Testis (tissue), 2 donors: ENCODE results near the gene ZNF830.

Source experiments
- POLR2A ChIP-seq: fragments of 450-650 bp; IDR thresholded peaks from one replicate; pipeline ENCODE4 v1.6.1; 2017; ENCODE audit warnings: antibody characterized with exemption, mild to moderate bottlenecking, moderate library complexity
- TF ChIP-seq, protein P1 (sequence below), 3 experiments: fragments of 450-650 bp in 2 of 3; fragments of 200-600 bp in 1 of 3; sonication (generic) in 1 of 3; IDR thresholded peaks; one replicate each; pipeline ENCODE4 v1.5.1; 2016 to 2019; ENCODE audit warnings: antibody characterized with exemption in 3 of 3, mild to moderate bottlenecking in 2 of 3, moderate library complexity in 1 of 3

DNA sequence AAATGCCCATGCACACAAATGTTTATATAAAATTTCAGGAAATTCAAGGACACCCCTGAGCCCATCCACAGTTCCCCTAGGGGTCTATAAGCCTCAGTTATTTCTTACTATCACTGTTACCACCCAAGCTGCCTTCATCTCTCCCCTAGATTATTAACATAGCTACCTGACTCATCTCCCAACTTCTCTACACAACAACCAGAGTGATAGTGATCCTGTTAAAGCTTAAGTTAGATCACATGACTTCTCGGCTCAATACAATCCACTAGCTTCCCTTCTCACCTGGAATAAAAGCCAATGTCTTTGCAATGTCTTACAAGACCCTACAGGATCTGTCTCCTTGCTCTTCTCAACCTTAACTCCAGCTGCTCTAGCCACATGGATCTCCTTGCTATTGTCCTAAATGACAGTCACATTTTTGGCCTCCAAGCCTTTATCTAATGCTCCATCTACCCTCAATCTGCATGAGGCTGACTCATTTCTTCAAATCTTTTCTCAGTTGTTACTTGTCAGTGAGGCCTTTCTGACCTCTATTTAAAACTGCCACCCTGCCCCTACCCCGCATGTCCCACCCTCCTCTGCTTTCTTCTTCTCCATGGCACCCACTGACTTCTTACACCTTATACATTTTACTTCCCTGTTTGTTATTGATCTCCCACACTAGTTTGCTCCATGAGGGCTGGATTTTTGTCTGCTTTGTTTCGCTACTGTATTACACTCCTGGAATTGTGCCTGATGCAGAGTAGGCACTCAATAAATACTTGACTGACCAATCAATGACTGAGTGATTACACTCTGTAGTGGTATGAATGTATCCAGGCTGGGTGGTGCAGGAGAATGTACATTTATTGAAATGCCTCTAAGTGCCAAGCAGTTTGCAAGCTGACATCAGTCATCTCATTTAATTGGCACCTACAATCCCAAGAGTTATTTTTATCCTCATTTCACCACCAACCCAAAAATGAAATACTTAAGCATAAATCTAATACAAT, 13.8 kb downstream of the ZNF830 start:
- TF ChIP-seq, protein P1, sequence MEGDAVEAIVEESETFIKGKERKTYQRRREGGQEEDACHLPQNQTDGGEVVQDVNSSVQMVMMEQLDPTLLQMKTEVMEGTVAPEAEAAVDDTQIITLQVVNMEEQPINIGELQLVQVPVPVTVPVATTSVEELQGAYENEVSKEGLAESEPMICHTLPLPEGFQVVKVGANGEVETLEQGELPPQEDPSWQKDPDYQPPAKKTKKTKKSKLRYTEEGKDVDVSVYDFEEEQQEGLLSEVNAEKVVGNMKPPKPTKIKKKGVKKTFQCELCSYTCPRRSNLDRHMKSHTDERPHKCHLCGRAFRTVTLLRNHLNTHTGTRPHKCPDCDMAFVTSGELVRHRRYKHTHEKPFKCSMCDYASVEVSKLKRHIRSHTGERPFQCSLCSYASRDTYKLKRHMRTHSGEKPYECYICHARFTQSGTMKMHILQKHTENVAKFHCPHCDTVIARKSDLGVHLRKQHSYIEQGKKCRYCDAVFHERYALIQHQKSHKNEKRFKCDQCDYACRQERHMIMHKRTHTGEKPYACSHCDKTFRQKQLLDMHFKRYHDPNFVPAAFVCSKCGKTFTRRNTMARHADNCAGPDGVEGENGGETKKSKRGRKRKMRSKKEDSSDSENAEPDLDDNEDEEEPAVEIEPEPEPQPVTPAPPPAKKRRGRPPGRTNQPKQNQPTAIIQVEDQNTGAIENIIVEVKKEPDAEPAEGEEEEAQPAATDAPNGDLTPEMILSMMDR (IDR thresholded peaks at IDR 0.05): no peak
- TF ChIP-seq POLR2A: no peak
